NOMO-1 treated with DMSO at 0.1 percent for 48 hours (cell line): ENCODE data around the gene ZGPAT.

ENCODE experiments used
- DNase-seq: peaks from one replicate; lab custom pipeline; 2025; ENCODE audit not compliant: unreplicated experiment; lab: John Stamatoyannopoulos, UW

ZGPAT gene

GRCh38 chr20:63778034-63778752, 70.4 kb downstream of the ZGPAT start:
- DNase-seq: no peak

GRCh38 chr20:63778857-63779256, 71.0 kb downstream of the ZGPAT start:
- no peak for DNase-seq

GRCh38 chr20:63781181-63781580, 73.3 kb downstream of the ZGPAT start:
- DNase-seq: no peak

- no peak for DNase-seq
Observed at GRCh38 chr20:63782051-63782471, 74.2 kb downstream of the ZGPAT start.

- DNase-seq: no peak
Observed at GRCh38 chr20:63782521-63782971, 74.7 kb downstream of the ZGPAT start.

DNA sequence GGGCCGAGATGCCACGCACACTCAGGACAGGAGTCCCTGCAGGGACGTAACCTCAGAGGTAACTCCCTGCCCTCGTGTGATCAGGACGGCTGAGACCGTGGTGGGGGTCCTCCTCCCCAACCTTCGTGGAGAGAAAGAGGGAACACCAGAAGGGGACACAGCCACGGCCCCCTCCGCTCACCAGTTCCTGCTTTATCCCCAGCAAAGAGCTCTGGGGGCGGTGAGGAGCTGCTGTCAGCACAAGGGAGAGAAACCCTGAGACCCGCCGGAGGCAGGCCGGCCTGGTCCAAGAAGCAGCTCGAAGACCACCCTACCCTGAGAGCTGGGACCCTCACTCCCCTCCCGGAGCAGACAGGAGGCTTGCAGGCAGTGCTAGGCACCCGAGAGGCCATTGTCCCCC, 76.1 kb downstream of the ZGPAT start:
- no peak for DNase-seq

DNA sequence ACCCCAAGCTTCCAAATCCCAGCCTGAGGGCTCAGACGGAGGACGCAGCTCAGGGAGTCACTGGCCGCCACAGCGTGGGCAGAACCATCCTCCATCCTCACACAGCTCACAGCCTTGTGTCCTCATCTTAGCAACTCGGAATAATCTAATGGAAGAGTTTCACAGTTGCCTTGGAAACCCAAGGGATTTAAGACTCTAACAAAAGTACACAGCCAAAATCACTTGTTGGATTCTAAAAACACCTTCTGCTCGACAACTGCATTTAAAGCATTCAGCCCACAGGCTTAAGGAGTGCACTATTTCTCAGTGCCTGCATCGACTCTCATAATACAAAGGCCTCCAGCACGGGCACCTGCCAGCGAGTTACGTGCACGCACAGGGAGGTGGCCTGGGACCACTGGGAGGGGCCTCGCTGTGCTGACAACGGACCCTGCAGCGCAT, 77.9 kb downstream of the ZGPAT start:
- DNase-seq: no peak
